WTC11 (cell line): ENCODE measurements around the gene IL17RE. TPM values are rescaled to one million over a fixed set of nuclear protein-coding genes. Genes with fewer than 3 reads are reported as not detected.

Experiments used
- ATAC-seq: fragments of 200-7000 bp; cut with Tn5 transposase; 2 replicates; pipeline ENCODE4 v1.10.0; 2021; ENCODE audit warnings: mild to moderate bottlenecking, moderate library complexity
- CTCF ChIA-PET: fragments of 300-600 bp; sonication (Branson Sonifier 250); formaldehyde crosslinking; loops from one replicate; lab custom pipeline; 2021; ENCODE audit warnings: antibody characterized with exemption; lab: Charles Lee
- POLR2A ChIA-PET: fragments of 350-600 bp; sonication (Branson Sonifier 250); formaldehyde crosslinking; loops from one replicate; lab custom pipeline; 2021; ENCODE audit warnings: antibody characterized with exemption; lab: Charles Lee
- DNase-seq: peaks from one replicate; pipeline ENCODE4 v3.0.0; 2021; ENCODE audit warnings: low spot score
- H3K27ac Mint-ChIP-seq: 2 replicates; pipeline ENCODE4 v1.8.0; 2021; ENCODE audit warnings: mixed read lengths
- H3K27me3 Mint-ChIP-seq: 2 replicates; pipeline ENCODE4 v1.8.0; 2021; ENCODE audit warnings: low read depth, mild to moderate bottlenecking, moderate library complexity, mixed read lengths
- H3K36me3 Mint-ChIP-seq: 2 replicates; pipeline ENCODE4 v1.8.0; 2021; ENCODE audit warnings: mixed read lengths
- H3K4me1 Mint-ChIP-seq: 2 replicates; pipeline ENCODE4 v1.8.0; 2022; ENCODE audit warnings: mixed read lengths
- H3K4me3 Mint-ChIP-seq: 2 replicates; pipeline ENCODE4 v1.8.0; 2021; ENCODE audit warnings: mild to moderate bottlenecking, moderate library complexity, mixed read lengths
- H3K9me3 Mint-ChIP-seq: 2 replicates; pipeline ENCODE4 v1.8.0; 2021; ENCODE audit warnings: mixed read lengths
- CBFB ChIP-seq: sonication (generic); formaldehyde crosslinking; IDR thresholded peaks from 2 replicates; pipeline ENCODE4 v1.8.1; 2022; ENCODE audit warnings: mild to moderate bottlenecking, low read depth, missing genetic modification reagents
- ELF4 ChIP-seq: sonication (generic); formaldehyde crosslinking; IDR thresholded peaks from 2 replicates; pipeline ENCODE4 v1.8.1; 2022; ENCODE audit warnings: low read depth, mild to moderate bottlenecking, moderate library complexity, missing genetic modification reagents
- ESRRA ChIP-seq: sonication (generic); formaldehyde crosslinking; IDR thresholded peaks from 2 replicates; pipeline ENCODE4 v1.8.1; 2022; ENCODE audit warnings: mild to moderate bottlenecking, missing genetic modification reagents, borderline replicate concordance
- ETV6 ChIP-seq: sonication (generic); formaldehyde crosslinking; IDR thresholded peaks from 2 replicates; pipeline ENCODE4 v1.8.1; 2022; ENCODE audit warnings: mild to moderate bottlenecking, missing genetic modification reagents
- GABPB1 ChIP-seq: sonication (generic); formaldehyde crosslinking; IDR thresholded peaks from 2 replicates; pipeline ENCODE4 v1.8.1; 2023; ENCODE audit warnings: mild to moderate bottlenecking, missing genetic modification reagents
- IRF2 ChIP-seq: sonication (generic); formaldehyde crosslinking; IDR thresholded peaks from 2 replicates; pipeline ENCODE4 v1.8.0; 2022; ENCODE audit warnings: low read depth, missing genetic modification reagents, borderline replicate concordance
- JUN ChIP-seq: sonication (generic); formaldehyde crosslinking; IDR thresholded peaks from 2 replicates; pipeline ENCODE4 v1.8.0; 2023; ENCODE audit warnings: mild to moderate bottlenecking, missing genetic modification reagents
- KAT7 ChIP-seq: sonication (generic); formaldehyde crosslinking; IDR thresholded peaks from 2 replicates; pipeline ENCODE4 v1.8.1; 2023; ENCODE audit warnings: missing genetic modification reagents, mild to moderate bottlenecking, borderline replicate concordance
- MYBL2 ChIP-seq: sonication (generic); formaldehyde crosslinking; IDR thresholded peaks from 2 replicates; pipeline ENCODE4 v1.8.1; 2023; ENCODE audit warnings: mild to moderate bottlenecking, moderate library complexity, missing genetic modification reagents
- NR2C2 ChIP-seq: sonication (generic); formaldehyde crosslinking; IDR thresholded peaks from 2 replicates; pipeline ENCODE4 v1.8.0; 2022; ENCODE audit warnings: mild to moderate bottlenecking, missing genetic modification reagents
- NR3C1 ChIP-seq: sonication (generic); formaldehyde crosslinking; conservative IDR thresholded peaks from 2 replicates; pipeline ENCODE4 v1.8.1; 2023; ENCODE audit warnings: low read depth, mild to moderate bottlenecking, missing genetic modification reagents
- OVOL2 ChIP-seq: fragments of 250-450 bp; sonication (Bioruptor Pico); IDR thresholded peaks from 2 replicates; pipeline ENCODE4 v1.9.0; 2021; ENCODE audit warnings: mild to moderate bottlenecking, borderline replicate concordance
- PRRX2 ChIP-seq: fragments of 250-450 bp; sonication (Bioruptor Pico); IDR thresholded peaks from 2 replicates; pipeline ENCODE4 v1.8.0; 2021; ENCODE audit warnings: mild to moderate bottlenecking
- TCF7 ChIP-seq: sonication (generic); formaldehyde crosslinking; IDR thresholded peaks from 2 replicates; pipeline ENCODE4 v1.8.0; 2022; ENCODE audit warnings: mild to moderate bottlenecking, low read depth, missing genetic modification reagents, moderate library complexity
- ZNF219 ChIP-seq: sonication (generic); formaldehyde crosslinking; IDR thresholded peaks from 2 replicates; pipeline ENCODE4 v1.8.0; 2023; ENCODE audit warnings: missing genetic modification reagents, mild to moderate bottlenecking, borderline replicate concordance
- ZNF423 ChIP-seq: fragments of 250-450 bp; sonication (Bioruptor Pico); IDR thresholded peaks from 2 replicates; pipeline ENCODE4 v2.1.2; 2022; ENCODE audit warnings: mild to moderate bottlenecking, moderate library complexity
- total RNA-seq: library from RNA; stranded (reverse); gene quantifications from 3 replicates; pipeline ENCODE4 v1.2.3, GENCODE V29; 2021
- TF ChIP-seq, protein P1 (sequence below): sonication (generic); formaldehyde crosslinking; IDR thresholded peaks from 2 replicates; pipeline ENCODE4 v1.8.1; 2023; ENCODE audit warnings: mild to moderate bottlenecking, missing genetic modification reagents, moderate library complexity
- TF ChIP-seq, protein P2 (sequence below): sonication (generic); formaldehyde crosslinking; IDR thresholded peaks from 2 replicates; pipeline ENCODE4 v1.8.1; 2022; ENCODE audit warnings: mild to moderate bottlenecking, moderate library complexity, missing genetic modification reagents
- TF ChIP-seq, protein P3 (sequence below): sonication (generic); formaldehyde crosslinking; IDR thresholded peaks from 2 replicates; pipeline ENCODE4 v1.8.0; 2022; ENCODE audit warnings: mild to moderate bottlenecking, missing genetic modification reagents
- TF ChIP-seq, protein P4 (sequence below): fragments of 250-450 bp; sonication (Bioruptor Pico); IDR thresholded peaks from 2 replicates; pipeline ENCODE4 v1.9.0; 2021; ENCODE audit warnings: mild to moderate bottlenecking, borderline replicate concordance
- TF ChIP-seq, protein P5 (sequence below): sonication (generic); formaldehyde crosslinking; IDR thresholded peaks from 2 replicates; pipeline ENCODE4 v1.8.0; 2022; ENCODE audit warnings: mild to moderate bottlenecking, missing genetic modification reagents
- TF ChIP-seq, protein P6 (sequence below): sonication (generic); formaldehyde crosslinking; IDR thresholded peaks from 2 replicates; pipeline ENCODE4 v1.8.0; 2023; ENCODE audit warnings: missing genetic modification reagents

IL17RE gene
- total RNA-seq, 1 experiment from 2014 or later = 4.2 TPM

DNA sequence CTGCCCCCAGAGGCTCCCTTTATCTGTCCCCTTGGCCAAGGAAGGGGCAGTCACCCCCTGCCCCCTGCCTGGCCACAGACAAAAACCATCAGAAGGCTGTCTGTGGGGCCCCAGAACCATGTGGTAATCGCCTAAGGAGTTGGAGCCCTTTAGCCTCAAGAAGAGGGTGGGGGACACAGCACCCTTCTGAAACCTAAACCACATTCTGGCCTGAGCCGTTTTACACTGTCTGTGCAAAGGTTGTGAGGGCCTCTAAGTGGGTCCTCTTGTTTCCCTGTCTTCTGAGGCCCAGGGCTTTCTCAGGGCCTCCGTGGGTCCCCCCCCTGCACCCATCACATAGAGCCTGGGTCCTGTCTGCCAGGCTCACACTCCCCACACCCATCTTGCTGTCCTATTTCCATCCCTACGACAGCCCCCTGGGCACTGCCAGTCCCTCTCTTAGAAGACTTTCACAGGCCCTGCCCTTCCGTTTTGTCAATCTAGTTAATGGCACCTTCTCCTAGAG lies 41.0 kb upstream of the IL17RE start (continued):
- TF ChIP-seq, protein P1, sequence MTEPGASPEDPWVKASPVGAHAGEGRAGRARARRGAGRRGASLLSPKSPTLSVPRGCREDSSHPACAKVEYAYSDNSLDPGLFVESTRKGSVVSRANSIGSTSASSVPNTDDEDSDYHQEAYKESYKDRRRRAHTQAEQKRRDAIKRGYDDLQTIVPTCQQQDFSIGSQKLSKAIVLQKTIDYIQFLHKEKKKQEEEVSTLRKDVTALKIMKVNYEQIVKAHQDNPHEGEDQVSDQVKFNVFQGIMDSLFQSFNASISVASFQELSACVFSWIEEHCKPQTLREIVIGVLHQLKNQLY (CRISPR knock-in tag) = no peak

DNA sequence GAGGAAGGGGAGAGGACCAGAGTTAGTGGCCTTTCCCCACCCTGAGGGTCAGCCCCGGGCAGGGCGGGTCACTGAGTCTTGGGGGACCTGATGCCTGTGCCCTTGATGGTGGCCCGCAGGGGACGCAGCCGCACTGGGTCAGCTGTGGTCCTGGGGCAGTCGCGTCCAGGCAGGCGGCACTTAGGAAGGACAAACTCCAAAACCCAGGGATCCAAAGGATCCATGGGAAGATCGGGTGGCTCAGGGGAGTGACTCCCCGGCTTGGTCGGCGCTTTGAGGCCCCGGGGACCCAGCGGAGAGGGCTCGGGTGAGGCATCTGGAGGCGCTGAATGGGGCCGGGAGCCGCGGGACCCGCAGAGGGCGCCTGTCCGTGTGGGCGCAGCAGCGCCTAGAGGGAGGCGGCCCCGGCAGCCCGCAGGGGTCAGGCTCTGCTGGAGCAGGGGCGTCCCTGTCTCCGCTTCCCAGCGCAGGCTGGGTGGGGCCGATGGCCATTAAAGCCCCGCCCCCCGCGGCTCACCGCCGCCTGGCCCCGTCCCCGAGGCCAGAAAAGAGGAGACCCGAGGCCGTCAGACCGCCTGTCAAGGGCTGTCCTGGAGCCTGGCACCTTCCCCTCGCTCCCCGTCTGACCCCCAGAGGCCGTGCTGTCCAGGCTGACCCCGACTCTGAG lies 40.1 kb upstream of the IL17RE start:
- Mint-ChIP-seq H3K27me3 (peaks cover 12% of the 10 kb centered on the region), H3K4me1 (peaks cover 25% of the 10 kb centered on the region), H3K27ac (no peak overlapping the region), H3K36me3 (no peaks in the 10 kb centered on the region), H3K9me3 (no peaks in the 10 kb centered on the region), H3K4me3 (peak overlapping the region; percentile 66)
- ChIA-PET POLR2A (no interaction called here), CTCF (interaction anchor here (0.5 to 2.5 kb wide), 3 partner anchors 9 to 84 kb away, joined by 3 to 9 read pairs (median 4); no protein-coding TSS in a partner anchor)
- TF ChIP-seq MYBL2 (CRISPR knock-in tag) = no peak
- TF ChIP-seq ETV6 (CRISPR knock-in tag) = 0 out of 2 replicates have a peak, but pooled peaks have one; percentile 38
- peak; percentile 56; the same call in 1 of the 2 replicates for TF ChIP-seq ZNF423
- no peak for TF ChIP-seq NR3C1 (CRISPR knock-in tag)
- TF ChIP-seq ZNF219 (CRISPR knock-in tag) = no peak
- TF ChIP-seq TCF7 (CRISPR knock-in tag) = no peak
- TF ChIP-seq PRRX2 = no peak
- no peak for TF ChIP-seq JUN (CRISPR knock-in tag)
- TF ChIP-seq, protein P2, sequence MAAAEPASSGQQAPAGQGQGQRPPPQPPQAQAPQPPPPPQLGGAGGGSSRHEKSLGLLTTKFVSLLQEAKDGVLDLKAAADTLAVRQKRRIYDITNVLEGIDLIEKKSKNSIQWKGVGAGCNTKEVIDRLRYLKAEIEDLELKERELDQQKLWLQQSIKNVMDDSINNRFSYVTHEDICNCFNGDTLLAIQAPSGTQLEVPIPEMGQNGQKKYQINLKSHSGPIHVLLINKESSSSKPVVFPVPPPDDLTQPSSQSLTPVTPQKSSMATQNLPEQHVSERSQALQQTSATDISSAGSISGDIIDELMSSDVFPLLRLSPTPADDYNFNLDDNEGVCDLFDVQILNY (CRISPR knock-in tag) = no peak
- TF ChIP-seq KAT7 = no peak
- TF ChIP-seq, protein P3, sequence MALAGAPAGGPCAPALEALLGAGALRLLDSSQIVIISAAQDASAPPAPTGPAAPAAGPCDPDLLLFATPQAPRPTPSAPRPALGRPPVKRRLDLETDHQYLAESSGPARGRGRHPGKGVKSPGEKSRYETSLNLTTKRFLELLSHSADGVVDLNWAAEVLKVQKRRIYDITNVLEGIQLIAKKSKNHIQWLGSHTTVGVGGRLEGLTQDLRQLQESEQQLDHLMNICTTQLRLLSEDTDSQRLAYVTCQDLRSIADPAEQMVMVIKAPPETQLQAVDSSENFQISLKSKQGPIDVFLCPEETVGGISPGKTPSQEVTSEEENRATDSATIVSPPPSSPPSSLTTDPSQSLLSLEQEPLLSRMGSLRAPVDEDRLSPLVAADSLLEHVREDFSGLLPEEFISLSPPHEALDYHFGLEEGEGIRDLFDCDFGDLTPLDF (CRISPR knock-in tag) = 0 out of 2 replicates have a peak, but pooled peaks have one; percentile 28
- TF ChIP-seq GABPB1 = peak; percentile 59; the same call in 1 of the 2 replicates
- TF ChIP-seq ELF4 = no peak
- TF ChIP-seq, protein P4, sequence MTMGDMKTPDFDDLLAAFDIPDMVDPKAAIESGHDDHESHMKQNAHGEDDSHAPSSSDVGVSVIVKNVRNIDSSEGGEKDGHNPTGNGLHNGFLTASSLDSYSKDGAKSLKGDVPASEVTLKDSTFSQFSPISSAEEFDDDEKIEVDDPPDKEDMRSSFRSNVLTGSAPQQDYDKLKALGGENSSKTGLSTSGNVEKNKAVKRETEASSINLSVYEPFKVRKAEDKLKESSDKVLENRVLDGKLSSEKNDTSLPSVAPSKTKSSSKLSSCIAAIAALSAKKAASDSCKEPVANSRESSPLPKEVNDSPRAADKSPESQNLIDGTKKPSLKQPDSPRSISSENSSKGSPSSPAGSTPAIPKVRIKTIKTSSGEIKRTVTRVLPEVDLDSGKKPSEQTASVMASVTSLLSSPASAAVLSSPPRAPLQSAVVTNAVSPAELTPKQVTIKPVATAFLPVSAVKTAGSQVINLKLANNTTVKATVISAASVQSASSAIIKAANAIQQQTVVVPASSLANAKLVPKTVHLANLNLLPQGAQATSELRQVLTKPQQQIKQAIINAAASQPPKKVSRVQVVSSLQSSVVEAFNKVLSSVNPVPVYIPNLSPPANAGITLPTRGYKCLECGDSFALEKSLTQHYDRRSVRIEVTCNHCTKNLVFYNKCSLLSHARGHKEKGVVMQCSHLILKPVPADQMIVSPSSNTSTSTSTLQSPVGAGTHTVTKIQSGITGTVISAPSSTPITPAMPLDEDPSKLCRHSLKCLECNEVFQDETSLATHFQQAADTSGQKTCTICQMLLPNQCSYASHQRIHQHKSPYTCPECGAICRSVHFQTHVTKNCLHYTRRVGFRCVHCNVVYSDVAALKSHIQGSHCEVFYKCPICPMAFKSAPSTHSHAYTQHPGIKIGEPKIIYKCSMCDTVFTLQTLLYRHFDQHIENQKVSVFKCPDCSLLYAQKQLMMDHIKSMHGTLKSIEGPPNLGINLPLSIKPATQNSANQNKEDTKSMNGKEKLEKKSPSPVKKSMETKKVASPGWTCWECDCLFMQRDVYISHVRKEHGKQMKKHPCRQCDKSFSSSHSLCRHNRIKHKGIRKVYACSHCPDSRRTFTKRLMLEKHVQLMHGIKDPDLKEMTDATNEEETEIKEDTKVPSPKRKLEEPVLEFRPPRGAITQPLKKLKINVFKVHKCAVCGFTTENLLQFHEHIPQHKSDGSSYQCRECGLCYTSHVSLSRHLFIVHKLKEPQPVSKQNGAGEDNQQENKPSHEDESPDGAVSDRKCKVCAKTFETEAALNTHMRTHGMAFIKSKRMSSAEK (CRISPR knock-in tag) = no peak
- TF ChIP-seq OVOL2 (CRISPR knock-in tag) = no peak
- no peak for TF ChIP-seq IRF2 (CRISPR knock-in tag)
- TF ChIP-seq, protein P5, sequence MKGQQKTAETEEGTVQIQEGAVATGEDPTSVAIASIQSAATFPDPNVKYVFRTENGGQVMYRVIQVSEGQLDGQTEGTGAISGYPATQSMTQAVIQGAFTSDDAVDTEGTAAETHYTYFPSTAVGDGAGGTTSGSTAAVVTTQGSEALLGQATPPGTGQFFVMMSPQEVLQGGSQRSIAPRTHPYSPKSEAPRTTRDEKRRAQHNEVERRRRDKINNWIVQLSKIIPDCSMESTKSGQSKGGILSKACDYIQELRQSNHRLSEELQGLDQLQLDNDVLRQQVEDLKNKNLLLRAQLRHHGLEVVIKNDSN (CRISPR knock-in tag) = no peak
- TF ChIP-seq, protein P1 (CRISPR knock-in tag) = no peak
- TF ChIP-seq, protein P6, sequence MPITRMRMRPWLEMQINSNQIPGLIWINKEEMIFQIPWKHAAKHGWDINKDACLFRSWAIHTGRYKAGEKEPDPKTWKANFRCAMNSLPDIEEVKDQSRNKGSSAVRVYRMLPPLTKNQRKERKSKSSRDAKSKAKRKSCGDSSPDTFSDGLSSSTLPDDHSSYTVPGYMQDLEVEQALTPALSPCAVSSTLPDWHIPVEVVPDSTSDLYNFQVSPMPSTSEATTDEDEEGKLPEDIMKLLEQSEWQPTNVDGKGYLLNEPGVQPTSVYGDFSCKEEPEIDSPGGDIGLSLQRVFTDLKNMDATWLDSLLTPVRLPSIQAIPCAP (CRISPR knock-in tag) = no peak
- no peak for TF ChIP-seq NR2C2
- TF ChIP-seq ESRRA = peak; percentile 21; the same call in 1 of the 2 replicates
- TF ChIP-seq CBFB = no peak
- peak; percentile 91 for ATAC-seq
- peak; percentile 74 for DNase-seq
